Measurements from ENCODE around the gene TNPO3.
"Not testable (repeated sequence)": the region's sequence is repeated elsewhere in the genome, so short reads cannot be mapped to it uniquely, and the experiment has no call there.

The TNPO3 gene

DNA sequence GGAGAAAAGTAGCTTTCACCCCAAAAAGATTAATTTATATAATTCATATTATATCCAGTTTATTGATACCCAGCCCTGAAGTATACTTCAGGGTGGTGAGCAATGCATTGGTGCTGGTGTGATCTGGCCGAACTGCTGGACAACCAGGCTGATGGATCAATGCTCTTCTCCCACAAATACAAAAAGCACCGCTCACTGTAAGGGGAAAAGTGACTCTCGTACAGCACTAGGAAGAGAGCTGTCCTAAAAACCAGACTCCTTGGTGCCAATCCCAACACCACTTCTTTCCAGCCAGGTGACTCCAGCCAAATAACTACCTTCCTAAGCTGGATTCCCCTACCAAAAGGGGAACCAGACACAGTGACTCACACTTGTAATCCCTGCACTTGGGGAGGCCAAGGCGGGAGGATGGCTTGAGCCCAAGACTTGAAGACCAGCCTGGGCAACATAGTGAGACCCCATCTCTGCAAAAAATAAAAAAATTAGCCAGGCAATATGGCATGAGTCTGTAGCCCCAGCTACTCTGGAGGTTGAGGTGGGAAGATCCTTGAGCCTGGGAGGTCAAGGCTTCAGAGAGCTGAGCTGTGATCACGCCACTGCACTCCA is 13.1 kb upstream of the TNPO3 start:
- no peak for DNase-seq

DNA sequence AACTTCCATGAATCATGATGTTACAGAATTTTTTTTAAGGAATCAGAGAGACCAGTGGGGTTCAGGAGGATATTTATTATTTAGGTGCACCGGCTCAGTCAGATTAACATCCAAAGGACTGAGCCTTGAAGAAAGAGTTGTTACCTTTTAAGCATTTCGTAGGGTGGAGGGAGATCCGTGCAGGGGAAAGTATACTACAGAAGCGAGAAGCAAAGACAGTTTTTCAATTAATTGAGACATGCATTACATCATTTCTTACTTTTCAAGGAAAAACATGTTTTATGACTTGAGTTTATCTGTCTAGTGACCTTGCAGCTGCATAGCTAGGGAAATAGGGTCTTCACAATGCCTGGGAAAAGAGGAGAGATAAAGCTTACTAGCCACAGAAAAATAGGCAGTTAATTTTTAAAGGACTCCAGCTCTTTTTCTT is 12.2 kb upstream of the TNPO3 start:
- not testable (repeated sequence) for DNase-seq

DNA sequence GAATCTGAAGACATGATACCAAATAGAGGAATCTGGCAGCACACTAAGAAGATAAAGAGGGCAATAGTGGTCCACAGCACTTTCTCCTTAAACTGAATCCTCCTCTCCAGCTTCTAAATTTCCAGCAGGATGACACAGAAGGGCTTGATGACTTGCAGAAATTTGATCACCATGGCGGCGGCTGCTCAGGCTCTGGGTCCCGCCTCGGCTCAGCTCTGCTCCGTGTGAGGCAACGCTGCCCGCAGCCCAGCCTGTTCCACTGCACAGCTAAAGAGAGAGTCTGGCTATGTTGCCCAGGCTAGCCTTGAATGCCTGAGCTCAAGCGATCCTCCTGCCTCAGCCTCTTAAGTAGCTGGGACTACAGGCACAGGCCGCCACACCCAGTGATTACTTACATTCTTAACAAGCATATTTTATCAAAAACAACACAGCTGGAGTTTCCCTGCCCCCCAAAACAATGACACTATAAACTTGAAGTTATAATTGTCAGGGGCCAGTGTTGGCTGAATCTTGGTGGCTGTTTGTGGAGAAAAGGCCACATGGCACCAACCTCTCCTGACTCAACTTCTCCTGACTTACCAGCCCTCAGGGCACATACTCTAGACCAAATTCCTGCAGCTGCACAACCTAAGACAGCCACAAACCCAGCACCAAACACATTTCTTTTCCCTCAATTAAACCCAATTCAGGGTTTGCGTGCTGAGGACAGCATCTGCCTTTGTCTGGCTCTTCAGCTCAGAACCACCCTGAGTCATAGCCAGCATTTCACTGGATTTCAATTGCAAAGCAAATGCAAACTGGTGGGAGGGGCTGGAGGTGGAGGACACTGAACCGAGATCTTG is 11.6 kb upstream of the TNPO3 start:
- no peak for DNase-seq

DNA sequence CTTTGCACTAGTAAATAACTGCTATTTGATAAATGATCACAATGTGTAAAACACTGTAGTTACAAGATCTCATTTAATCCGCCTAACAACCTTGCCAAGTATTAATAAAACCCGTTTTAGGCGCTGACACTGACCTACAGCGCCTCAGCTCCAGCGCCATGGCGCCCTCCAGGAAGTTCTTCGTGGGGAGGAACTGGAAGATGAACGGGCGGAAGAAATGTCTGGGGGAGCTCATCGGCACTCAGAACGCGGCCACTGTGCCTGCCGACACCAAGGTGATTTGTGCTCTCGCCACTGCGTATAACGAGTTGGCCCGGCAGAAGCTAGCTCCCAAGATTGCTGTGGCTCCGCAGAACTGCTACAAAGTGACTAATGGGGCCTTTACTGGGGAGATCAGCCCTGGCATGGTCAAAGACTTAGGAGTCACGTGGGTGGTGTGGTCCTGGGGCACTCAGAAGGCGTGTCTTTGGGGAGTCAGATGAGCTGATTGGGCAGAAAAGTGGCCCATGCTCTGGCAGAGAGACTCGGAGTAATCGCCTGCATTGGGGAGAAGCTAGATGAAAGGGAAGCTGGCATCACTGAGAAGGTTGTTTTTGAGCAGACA is 1.1 kb upstream of the TNPO3 start:
- no peak for DNase-seq

DNA sequence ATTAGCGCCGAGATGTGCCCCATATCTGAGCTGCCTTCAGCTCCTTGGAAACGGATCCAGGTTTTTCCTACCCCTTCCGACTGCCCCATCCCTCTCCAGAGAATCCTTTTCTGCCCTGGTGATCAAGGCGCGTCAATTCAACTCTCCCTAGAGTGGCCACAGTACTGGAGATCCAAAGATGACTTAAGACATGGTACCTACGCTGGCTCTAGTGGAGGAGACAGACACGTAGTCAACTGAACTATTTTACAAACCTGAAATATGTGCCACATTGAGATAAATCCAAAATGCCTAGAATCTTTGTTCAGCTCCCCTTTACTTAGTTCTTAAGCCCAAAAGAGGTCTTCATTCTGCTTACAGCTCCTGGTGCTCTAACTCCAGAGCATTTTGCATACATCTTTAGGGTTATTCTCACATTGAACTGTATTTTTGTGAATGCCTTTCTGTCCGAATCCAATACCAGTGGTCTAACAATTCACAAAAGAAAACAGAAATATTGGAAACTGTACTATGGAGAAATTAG is 444 bp upstream of the TNPO3 start:
- no peak for DNase-seq

DNA sequence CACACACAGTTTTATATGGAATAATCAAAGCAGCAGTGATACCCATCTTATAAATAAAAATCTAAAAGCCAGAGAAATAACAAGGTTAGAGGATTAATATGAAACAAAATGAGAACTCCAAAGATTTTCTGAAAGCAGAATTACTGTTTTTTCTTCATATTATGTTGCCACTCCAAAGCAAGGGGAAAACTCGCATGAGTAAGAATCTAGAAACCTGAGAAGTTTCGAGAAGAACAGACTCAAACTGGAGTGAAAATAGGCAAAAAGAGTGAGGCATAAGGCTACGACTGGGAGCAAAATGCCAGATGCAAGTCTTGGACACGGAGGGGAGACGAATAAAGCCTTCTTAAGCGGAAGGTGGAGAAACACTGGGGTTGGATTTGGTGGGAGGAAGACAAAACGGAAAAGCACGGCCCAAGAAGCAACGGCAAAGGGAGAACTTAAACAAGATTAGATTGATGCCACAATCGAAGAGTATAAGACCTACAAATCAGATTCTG is 923 bp downstream of the TNPO3 start:
- no peak for DNase-seq

DNA sequence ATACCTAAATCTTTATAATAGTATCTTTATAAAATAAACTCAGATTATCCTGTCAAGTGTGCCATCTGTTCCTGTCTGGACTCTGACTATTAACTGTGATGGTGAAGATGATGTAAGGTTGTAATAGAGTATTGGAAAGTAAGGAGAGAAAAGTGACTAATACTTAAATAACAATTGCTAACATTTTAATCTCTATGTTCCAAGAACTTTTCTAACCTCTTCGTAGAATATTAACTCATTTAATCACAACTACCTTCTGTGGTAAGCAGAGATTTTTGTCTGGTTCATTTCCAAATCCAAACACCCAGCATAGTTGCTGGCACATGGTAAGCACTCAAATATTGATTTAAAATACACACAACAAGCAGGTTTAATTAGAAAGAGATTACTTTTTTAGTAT is 2.5 kb downstream of the TNPO3 start:
- no peak for DNase-seq

DNA sequence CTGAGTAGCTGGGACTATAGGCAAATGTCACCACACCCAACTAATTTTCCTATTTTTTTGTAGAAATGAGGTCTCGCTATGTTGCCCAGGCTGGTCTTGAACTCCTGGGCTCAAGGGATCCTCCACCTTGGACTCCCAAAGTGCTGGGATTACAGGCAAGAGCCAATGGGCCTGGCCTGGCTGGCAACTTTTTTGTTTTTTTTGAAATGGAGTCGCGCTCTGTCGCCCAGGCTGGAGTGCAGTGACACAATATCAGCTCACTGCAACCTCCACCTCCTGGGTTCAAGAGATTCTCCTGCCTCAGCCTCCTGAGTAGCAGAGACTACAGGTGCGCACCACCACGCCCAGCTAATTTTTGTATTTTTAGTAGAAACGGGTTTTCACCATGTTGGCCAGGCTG is 3.5 kb downstream of the TNPO3 start:
- DNase-seq = not testable (repeated sequence)

DNA sequence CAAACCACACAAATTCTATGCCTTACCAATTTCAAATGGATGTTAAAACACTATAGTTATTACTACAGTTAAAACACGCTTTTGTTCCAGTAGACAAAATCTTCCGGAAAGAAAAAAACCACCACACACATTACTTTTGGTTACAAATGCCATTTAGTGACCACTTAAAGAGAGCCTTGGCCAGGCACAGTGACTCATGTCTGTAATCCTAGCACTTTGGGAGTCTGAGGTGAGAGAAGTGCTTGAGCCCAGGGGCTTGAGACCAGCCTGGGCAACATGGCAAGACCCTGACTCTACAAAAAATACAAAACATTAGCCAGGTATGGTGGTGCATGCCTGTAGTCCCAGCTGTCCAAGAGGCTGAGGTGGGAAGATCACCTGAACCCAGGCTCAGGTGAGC is 7.2 kb downstream of the TNPO3 start:
- no peak for DNase-seq

DNA sequence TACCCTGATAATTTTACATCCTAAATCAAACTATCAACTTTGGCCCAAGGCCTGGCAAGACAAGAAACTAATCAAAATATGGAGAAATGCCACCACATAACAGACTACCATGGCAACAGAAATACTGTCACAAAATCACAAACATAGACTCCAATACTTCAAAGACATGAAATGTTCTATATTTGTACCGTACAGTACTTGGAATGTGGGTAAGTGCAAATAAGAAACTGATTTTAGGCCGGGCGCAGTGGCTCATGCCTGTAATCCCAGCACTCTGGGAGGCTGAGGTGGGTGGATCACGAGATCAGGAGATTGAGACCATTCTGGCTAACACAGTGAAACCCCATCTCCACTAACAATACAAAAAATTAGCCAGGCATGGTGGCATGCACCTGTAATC is 9.2 kb downstream of the TNPO3 start:
- DNase-seq = no peak

DNA sequence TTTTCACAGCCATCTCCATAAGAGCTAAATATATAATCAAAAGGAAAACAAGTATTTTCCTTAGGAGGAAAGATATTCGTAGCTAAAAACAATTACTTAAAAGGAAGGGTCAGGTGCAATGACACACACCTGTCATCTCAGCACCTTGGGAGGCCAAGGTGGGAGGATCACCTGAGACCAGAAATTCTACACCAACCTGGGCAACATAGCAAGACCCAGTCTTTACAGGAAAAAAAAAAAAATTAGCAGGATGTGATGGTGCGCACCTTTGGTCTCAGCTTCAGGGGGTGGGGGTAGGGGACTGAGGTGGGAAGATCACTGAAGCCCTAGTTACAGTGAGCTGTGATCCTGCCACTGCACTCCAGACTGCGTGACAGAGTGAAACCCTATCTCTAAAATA is 11.9 kb downstream of the TNPO3 start:
- DNase-seq = no peak

DNA sequence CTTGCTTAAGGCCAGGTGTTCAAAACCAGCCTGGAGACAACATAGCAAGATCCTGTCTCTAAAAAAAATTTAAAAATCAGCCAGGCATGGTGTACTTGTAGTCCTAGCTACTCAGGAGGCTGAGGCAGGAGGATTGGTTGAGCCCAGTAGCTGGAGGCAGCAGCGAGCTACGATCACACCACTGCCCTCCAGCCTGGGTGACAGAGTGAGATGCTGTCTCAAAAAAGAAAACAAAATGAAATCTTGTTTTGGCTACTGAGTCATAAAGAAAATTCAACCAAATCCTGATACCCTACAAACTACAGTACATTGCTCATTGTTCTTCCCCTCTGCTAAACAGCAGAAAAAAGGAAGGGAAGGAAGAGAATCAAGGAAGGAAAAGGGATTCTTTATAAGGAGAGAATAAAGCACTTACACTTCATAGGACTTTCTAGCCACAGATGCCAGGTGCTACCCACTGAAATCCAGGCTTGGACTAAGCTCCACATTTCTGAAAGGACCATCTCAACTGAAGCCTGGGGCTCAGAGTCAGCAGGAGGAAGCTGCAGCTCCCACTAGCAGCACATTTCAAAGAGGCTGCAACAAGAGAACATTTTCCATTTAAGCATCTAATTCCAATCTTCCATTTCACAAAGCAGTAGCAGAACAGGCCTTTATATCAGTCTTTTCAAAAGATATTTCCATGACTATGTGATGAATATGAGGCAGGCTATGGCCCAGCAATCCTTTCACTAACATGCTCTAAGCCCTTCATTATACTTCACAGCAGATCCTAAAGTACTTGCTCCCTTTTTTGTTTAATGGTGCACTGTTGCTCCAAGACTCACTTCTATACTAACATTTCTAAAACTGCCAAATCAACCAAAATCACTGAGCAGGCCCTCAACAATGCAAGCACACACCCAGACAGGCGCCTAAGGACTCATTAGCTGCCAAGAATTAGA is 13.5 kb downstream of the TNPO3 start:
- no peak for DNase-seq

DNA sequence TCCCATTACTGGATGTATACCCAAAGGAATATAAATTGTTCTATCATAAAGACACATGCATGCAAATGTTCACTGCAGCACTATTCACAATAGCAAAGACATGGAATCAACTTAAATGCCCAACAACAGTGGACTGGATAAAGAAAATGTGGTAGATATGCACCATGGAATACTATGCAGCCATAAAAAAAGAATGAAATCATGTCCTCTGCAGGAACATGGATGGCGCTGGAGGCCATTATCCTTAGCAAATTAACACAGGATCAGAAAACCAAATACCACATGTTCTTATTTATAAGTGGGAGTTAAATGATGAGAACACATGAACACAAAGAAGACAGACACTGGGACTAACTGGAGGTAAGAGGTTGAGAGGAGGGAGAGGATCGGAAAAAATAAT is 16.4 kb downstream of the TNPO3 start:
- not testable (repeated sequence) for DNase-seq

DNA sequence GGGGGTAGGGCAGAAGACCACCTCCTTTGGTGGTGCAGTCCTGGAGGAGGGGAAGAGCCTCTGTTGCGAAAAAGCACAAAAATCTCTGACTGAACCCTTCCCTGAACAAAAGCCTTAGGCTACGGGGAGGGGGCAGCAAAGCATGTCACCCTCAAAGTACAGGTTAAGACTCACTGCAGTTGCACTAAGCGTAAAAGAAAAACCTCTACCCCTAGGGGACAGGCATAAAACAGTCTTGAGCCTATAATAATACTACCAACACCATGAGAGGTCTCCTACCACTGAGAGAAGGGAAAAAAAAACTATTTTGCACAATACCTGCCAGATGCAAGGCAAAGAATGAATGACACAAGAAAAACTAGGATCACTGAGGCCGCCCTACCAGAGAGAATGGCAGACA is 17.3 kb downstream of the TNPO3 start:
- DNase-seq = no peak

DNA sequence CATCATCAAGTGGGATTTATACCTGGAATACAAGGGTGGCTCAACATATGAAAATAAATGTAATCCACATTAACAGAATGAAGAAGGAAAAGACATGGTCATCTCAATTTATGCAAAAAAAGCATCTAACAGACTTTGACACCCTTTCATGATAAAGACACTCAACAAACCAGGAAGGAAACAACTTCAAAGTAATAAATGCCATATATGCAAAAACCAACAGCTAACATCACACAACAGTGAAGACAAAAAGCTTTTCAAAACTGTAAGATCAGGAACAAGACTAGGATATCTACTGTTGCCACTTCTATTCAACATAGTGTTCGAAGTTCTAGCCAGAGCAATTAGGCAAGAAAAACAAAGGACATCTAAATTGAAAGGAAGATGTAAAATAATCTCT is 22.9 kb downstream of the TNPO3 start:
- DNase-seq = no peak

DNA sequence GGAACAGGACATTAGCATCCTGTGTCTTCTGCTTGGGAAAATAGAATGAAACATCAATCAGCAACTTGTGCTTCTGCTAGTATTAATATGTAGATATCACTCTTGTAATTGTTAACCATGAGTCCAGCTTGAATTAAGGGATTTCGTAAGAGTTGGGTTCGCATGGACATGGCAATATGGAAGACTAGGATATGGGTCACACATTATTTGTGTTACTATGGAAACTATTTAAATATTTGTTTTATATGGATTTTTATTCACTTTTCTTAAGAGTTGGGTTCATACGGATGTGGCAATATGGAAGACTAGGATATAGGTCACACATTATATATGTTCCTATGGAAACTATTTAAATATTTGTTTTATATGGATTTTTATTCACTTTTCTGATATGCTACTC is 24.5 kb downstream of the TNPO3 start:
- DNase-seq = no peak

DNA sequence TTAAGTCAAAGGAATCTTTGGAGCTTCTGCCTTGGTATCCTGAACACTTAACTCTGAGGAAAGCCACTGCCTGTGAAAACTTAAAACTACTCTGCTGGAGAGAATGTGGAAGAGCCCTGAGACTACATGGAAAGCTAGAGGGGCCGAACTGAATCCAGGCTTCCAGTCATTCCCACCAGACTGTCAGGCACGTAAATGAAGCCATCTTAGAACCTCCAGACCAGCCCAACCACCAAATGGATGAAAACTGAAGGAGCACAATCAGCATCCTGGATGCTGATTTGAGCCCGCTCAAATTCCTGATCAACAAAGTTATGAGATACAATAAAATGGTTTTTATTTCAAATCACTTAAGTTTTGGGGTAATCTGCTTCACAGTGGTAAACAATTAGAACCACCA is 30.8 kb downstream of the TNPO3 start:
- DNase-seq = no peak

DNA sequence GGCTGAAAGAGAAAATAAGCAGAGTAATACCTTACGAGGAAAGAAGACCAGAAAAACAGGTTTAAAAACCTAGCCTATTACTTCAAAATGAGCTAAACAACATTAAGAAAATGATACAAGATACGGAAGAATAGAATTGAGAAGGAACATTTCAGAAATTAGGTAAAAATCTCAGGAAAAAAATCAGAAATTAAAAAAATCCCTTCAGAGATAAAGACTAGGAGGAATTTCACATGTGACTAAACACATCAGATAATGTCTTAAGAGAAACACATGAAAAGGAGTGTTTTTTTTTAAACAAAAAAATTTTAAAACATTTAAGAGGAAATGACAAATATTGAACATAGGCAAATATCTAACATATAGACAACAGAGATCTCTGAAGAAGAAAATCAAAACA is 33.3 kb downstream of the TNPO3 start:
- DNase-seq = no peak

DNA sequence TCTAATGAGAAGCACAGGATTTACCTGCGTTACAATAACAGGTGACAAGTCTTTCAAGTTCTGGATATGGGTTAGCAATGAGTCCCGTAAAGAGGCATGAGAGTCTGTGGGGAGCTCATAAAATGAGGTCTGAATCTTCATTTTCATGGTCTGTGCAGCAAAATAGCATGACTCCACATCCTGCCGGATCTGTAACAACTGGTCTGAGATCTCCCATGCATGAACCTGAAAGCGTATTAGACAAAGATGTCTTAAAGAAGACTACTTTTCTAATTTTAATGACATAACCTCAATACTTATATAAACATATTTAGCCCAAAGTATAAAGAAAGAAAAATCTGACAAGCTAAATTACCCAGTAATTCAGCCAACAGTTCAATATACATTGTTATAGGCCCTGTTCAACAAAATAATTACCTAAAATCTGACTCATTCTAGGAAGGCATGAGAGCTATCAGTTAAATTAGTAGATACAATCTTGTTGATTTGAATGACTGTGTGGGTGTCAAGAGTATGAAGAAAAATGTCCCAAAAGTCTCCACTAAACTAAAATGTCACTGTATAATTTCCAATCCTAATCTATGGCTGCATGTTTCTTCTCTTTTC is 36.9 kb downstream of the TNPO3 start:
- no peak for DNase-seq

DNA sequence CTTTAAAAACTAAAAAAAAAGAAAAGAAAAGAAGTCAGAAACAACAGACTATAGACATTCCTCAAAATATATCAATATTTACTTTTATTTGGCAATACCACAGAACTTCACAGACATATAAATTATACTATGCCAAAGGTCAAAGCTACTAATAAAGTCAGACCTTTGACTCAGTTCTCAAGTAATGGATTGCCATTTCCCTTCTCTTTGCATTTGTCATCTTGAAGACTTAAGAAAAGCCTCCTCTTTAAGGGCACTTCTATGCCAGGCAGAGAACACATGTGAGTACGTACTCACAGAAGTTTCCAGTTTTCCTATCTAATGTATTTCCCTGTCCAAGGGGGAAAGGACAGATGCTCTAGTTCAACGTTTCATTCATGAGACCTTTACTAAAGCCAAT is 37.6 kb downstream of the TNPO3 start:
- no peak for DNase-seq

DNA sequence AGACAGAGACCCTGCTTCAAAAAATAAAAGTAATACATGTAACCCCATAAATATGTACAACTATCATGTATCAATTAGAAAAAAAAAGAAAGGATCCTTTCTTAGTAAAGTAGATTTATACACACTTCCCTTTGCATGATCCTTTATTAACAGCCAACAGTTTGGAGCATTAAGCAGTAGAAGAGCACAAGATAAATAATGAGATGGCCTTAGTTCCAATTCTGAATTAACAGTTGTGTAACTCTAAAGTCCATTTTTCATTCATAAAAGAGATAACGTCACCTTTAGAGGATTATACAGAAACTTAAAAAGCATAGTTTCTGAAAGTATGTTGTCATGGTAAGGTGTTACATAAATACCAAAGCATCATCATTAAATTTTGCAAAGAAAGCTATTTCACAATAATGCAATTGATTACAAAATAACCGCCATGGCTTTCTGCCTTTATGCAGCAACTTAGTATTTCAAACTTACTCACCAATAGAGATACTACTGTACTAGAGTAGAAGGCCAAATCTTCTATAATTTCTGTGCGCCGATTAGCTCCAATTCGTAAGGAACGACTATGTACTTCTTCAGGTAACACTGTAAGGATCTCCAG is 40.3 kb downstream of the TNPO3 start:
- DNase-seq = no peak
